ENCODE data around the gene DAPL1.
"Not testable (repeated sequence)": the region's sequence is repeated elsewhere in the genome, so short reads cannot be mapped to it uniquely, and the experiment has no call there.

The DAPL1 gene

GRCh38 chr2:158825021-158825420 is 29.9 kb downstream of the DAPL1 start:
- no peak for DNase-seq

- no peak for DNase-seq
Measured at GRCh38 chr2:158826965-158827364, 31.8 kb downstream of the DAPL1 start.

- DNase-seq, result no peak
Measured at GRCh38 chr2:158828378-158829164, 33.5 kb downstream of the DAPL1 start.

GRCh38 chr2:158829167-158829566 is 34.0 kb downstream of the DAPL1 start:
- no peak for DNase-seq

- no peak for DNase-seq
Measured at GRCh38 chr2:158830201-158830600, 35.1 kb downstream of the DAPL1 start.

- DNase-seq, result peak; percentile 55
Measured at GRCh38 chr2:158835431-158835830, 40.3 kb downstream of the DAPL1 start.

- DNase-seq, result no peak
Measured at GRCh38 chr2:158837645-158838044, 42.5 kb downstream of the DAPL1 start.

GRCh38 chr2:158841850-158842249 is 46.7 kb downstream of the DAPL1 start:
- no peak for DNase-seq

GRCh38 chr2:158845444-158845843 is 50.3 kb downstream of the DAPL1 start:
- no peak for DNase-seq

- no peak for DNase-seq
Measured at GRCh38 chr2:158845859-158846258, 50.7 kb downstream of the DAPL1 start.

- not testable (repeated sequence) for DNase-seq
Measured at GRCh38 chr2:158847526-158847925, 52.4 kb downstream of the DAPL1 start.

- DNase-seq, result not testable (repeated sequence)
Measured at GRCh38 chr2:158848031-158848970, 53.2 kb downstream of the DAPL1 start.

- DNase-seq, result not testable (repeated sequence)
Measured at GRCh38 chr2:158860179-158860578, 65.1 kb downstream of the DAPL1 start.

GRCh38 chr2:158861626-158862025 is 66.5 kb downstream of the DAPL1 start:
- not testable (repeated sequence) for DNase-seq

- not testable (repeated sequence) for DNase-seq
Measured at GRCh38 chr2:158865469-158865868, 70.4 kb downstream of the DAPL1 start.

All from MV-4-11 (cell line).